ENCODE data around the gene COL24A1. TPM values are rescaled to one million over a fixed set of nuclear protein-coding genes. Genes with fewer than 3 reads are reported as not detected.

COL24A1 gene
- polyA plus RNA-seq, 1 donor (not counting 4 experiments of a cell fraction or from before 2014, with no cell fraction given): not detected

DNA sequence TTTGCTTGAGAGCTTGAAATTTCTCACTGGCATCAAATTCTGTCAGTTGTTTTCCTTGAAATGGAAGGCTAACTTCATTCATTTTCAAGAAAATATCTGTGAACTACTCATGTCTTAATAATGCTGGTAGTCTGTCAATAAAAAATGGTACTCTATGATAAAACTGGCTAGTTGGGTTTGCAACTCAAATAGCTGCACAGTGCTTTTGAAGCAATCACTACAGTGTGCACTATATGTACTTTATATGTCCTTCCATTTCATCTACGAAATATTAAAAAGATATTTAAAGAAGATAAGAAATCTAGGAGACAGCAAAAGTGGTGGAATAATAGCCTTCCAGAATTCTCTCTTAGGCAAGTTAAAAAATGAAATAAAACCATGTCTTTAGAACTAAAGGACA, 408.5 kb downstream of the COL24A1 start:
- Histone ChIP-seq H3K27me3 (ENCODE audit: control insufficient read depth, extremely low read depth, insufficient read depth, low read length) (no peaks in the 10 kb centered on the region), H3K27ac (ENCODE audit: control insufficient read depth, insufficient read depth, low read length) (no peak overlapping the region), H3K4me2 (ENCODE audit: control insufficient read depth, extremely low read depth, insufficient read depth, low read depth, low read length) (no peak overlapping the region), H3K9ac (ENCODE audit: control insufficient read depth, extremely low read depth, insufficient read depth, low read length) (no peak overlapping the region), H2AFZ (ENCODE audit: control insufficient read depth, low read length) (no peak overlapping the region), H3K9me1 (ENCODE audit: control insufficient read depth, extremely low read depth, insufficient read depth, low read length) (no peaks in the 10 kb centered on the region), H3K4me1 (ENCODE audit: control insufficient read depth, extremely low read depth, insufficient read depth, low read length) (no peaks in the 10 kb centered on the region), H3K79me2 (ENCODE audit: control insufficient read depth, insufficient read depth, low read length) (no peaks in the 10 kb centered on the region), H3K4me3 (ENCODE audit: control insufficient read depth in 2 of 3, extremely low read depth in 1 of 3, insufficient read depth in 2 of 3, low read depth in 1 of 3, low read length in 3 of 3) (no peak overlapping the region), H3K36me3 (ENCODE audit: control insufficient read depth in 2 of 2, extremely low read depth in 1 of 2, insufficient read depth in 2 of 2, low read length in 2 of 2) (no peaks in the 10 kb centered on the region), H3K9me3 (ENCODE audit: control insufficient read depth, low read depth, low read length) (no peaks in the 10 kb centered on the region), H4K20me1 (ENCODE audit: control insufficient read depth, extremely low read depth, insufficient read depth, low read length) (no peaks in the 10 kb centered on the region)
- FAIRE-seq (no peak), DNase-seq (ENCODE audit: low read depth, low spot score) (no peak)
- no peak for TF ChIP-seq EZH2 (IDR thresholded peaks at IDR 0.05; ENCODE audit: low read length)
- TF ChIP-seq, protein P1, sequence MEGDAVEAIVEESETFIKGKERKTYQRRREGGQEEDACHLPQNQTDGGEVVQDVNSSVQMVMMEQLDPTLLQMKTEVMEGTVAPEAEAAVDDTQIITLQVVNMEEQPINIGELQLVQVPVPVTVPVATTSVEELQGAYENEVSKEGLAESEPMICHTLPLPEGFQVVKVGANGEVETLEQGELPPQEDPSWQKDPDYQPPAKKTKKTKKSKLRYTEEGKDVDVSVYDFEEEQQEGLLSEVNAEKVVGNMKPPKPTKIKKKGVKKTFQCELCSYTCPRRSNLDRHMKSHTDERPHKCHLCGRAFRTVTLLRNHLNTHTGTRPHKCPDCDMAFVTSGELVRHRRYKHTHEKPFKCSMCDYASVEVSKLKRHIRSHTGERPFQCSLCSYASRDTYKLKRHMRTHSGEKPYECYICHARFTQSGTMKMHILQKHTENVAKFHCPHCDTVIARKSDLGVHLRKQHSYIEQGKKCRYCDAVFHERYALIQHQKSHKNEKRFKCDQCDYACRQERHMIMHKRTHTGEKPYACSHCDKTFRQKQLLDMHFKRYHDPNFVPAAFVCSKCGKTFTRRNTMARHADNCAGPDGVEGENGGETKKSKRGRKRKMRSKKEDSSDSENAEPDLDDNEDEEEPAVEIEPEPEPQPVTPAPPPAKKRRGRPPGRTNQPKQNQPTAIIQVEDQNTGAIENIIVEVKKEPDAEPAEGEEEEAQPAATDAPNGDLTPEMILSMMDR (optimal IDR thresholded peaks at IDR 0.05 in 1 of 3, IDR thresholded peaks at IDR 0.05 in 1 of 3, conservative IDR thresholded peaks at IDR 0.05 in 1 of 3; ENCODE audit: extremely low read depth in 1 of 3, insufficient read depth in 2 of 3, low read length in 3 of 3): no peak
- dilution Hi-C loops (cut with MboI; ENCODE audit: extremely low pct_ligation_motif_present, low sequenced_read_pairs): no loop called here

DNA sequence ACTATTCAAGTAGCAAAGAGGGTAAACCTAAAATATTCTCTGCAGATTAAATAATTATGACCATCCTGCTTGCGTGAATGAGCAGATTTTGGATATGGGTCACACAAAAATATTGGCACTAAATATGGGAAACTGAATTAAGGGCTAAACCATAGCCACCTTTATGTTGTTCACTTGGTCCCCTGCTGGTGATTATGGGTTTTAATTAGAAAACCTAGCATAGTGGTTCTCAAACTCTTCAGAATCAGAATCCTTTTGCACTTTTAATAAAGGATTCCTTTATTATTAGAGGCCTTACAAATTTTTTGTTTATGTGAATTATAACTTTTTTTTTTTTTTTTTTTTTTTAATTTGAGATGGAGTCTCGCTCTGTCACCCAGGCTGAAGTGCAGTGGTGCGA, 409.8 kb downstream of the COL24A1 start:
- dilution Hi-C loops (cut with MboI; ENCODE audit: extremely low pct_ligation_motif_present, low sequenced_read_pairs): no loop called here
- H3K4me3 ChIP-seq (ENCODE audit: control insufficient read depth in 2 of 3, extremely low read depth in 1 of 3, insufficient read depth in 2 of 3, low read depth in 1 of 3, low read length in 3 of 3): no peak overlapping the region

More for the DNA sequence above, 409.8 kb downstream of the COL24A1 start:
- Histone ChIP-seq H4K20me1 (ENCODE audit: control insufficient read depth, extremely low read depth, insufficient read depth, low read length) (no peaks in the 10 kb centered on the region), H3K36me3 (ENCODE audit: control insufficient read depth in 2 of 2, extremely low read depth in 1 of 2, insufficient read depth in 2 of 2, low read length in 2 of 2) (no peaks in the 10 kb centered on the region), H3K9me3 (ENCODE audit: control insufficient read depth, low read depth, low read length) (no peaks in the 10 kb centered on the region), H3K9ac (ENCODE audit: control insufficient read depth, extremely low read depth, insufficient read depth, low read length) (no peak overlapping the region), H3K79me2 (ENCODE audit: control insufficient read depth, insufficient read depth, low read length) (no peaks in the 10 kb centered on the region), H3K4me2 (ENCODE audit: control insufficient read depth, extremely low read depth, insufficient read depth, low read depth, low read length) (no peak overlapping the region), H3K9me1 (ENCODE audit: control insufficient read depth, extremely low read depth, insufficient read depth, low read length) (no peaks in the 10 kb centered on the region), H3K4me1 (ENCODE audit: control insufficient read depth, extremely low read depth, insufficient read depth, low read length) (no peaks in the 10 kb centered on the region), H2AFZ (ENCODE audit: control insufficient read depth, low read length) (no peak overlapping the region), H3K27ac (ENCODE audit: control insufficient read depth, insufficient read depth, low read length) (no peak overlapping the region), H3K27me3 (ENCODE audit: control insufficient read depth, extremely low read depth, insufficient read depth, low read length) (no peaks in the 10 kb centered on the region)
- no peak for TF ChIP-seq EZH2 (IDR thresholded peaks at IDR 0.05; ENCODE audit: low read length)
- TF ChIP-seq, protein P1 (optimal IDR thresholded peaks at IDR 0.05 in 1 of 3, IDR thresholded peaks at IDR 0.05 in 1 of 3, conservative IDR thresholded peaks at IDR 0.05 in 1 of 3; ENCODE audit: extremely low read depth in 1 of 3, insufficient read depth in 2 of 3, low read length in 3 of 3): no peak
- no peak for DNase-seq (ENCODE audit: low read depth, low spot score)
- no peak for FAIRE-seq

Data from keratinocyte (primary cell).